ENCODE data around the gene YIPF1.

YIPF1 gene

GRCh38 chr1:53918343-53918742, 28.7 kb upstream of the YIPF1 start:
- Histone ChIP-seq H3K27ac (ENCODE audit: low read length) (no peak overlapping the region), H3K36me3 (replicated peaks; ENCODE audit: insufficient read depth, low read length) (no peaks in the 10 kb centered on the region)

GRCh38 chr1:53913352-53914033, 23.9 kb upstream of the YIPF1 start:
- H3K27ac ChIP-seq (ENCODE audit: low read length): no peak overlapping the region
- no peaks in the 10 kb centered on the region for H3K9me3 ChIP-seq (replicated peaks; ENCODE audit: insufficient read depth, low read length)
- no peaks in the 10 kb centered on the region for H3K27me3 ChIP-seq (replicated peaks; ENCODE audit: insufficient read depth, low read length)
- H3K9me2 ChIP-seq (replicated peaks; ENCODE audit: insufficient read depth, low read length): no peaks in the 10 kb centered on the region
- no peaks in the 10 kb centered on the region for H3K4me1 ChIP-seq (ENCODE audit: low read length)
- no peak overlapping the region for H2AFZ ChIP-seq (ENCODE audit: low read length)
- no peaks in the 10 kb centered on the region for H3K79me2 ChIP-seq (ENCODE audit: low read length)
- DNase-seq: no peak
- H3K9ac ChIP-seq (ENCODE audit: low read length): no peak overlapping the region
- H3F3A ChIP-seq (ENCODE audit: insufficient read depth, low read length): no peaks in the 10 kb centered on the region
- H3K4me2 ChIP-seq (ENCODE audit: low read depth, low read length): no peak overlapping the region
- TF ChIP-seq CTCF (IDR thresholded peaks at IDR 0.05; ENCODE audit: low read length) (no peak), EZH2 (optimal IDR thresholded peaks at IDR 0.05; ENCODE audit: low read depth, low read length) (no peak), EZH2phosphoT487 (IDR thresholded peaks at IDR 0.05; ENCODE audit: low read length) (no peak)
- H3K4me3 ChIP-seq (ENCODE audit: low read length): no peak overlapping the region
- H3K36me3 ChIP-seq (replicated peaks; ENCODE audit: insufficient read depth, low read length): no peaks in the 10 kb centered on the region
- no peaks in the 10 kb centered on the region for H4K20me1 ChIP-seq (ENCODE audit: insufficient read depth, low read length)

More at GRCh38 chr1:53918343-53918742, 28.7 kb upstream of the YIPF1 start:
- Histone ChIP-seq H3K9me2 (replicated peaks; ENCODE audit: insufficient read depth, low read length) (no peaks in the 10 kb centered on the region), H4K20me1 (ENCODE audit: insufficient read depth, low read length) (no peaks in the 10 kb centered on the region), H3K9ac (ENCODE audit: low read length) (no peak overlapping the region), H3K79me2 (ENCODE audit: low read length) (no peaks in the 10 kb centered on the region), H3K9me3 (replicated peaks; ENCODE audit: insufficient read depth, low read length) (no peaks in the 10 kb centered on the region), H3K4me2 (ENCODE audit: low read depth, low read length) (no peak overlapping the region), H3K4me1 (ENCODE audit: low read length) (no peaks in the 10 kb centered on the region), H3K27me3 (replicated peaks; ENCODE audit: insufficient read depth, low read length) (no peaks in the 10 kb centered on the region), H2AFZ (ENCODE audit: low read length) (no peak overlapping the region), H3K4me3 (ENCODE audit: low read length) (no peak overlapping the region), H3F3A (ENCODE audit: insufficient read depth, low read length) (no peaks in the 10 kb centered on the region)
- no peak for DNase-seq
- TF ChIP-seq CTCF (IDR thresholded peaks at IDR 0.05; ENCODE audit: low read length) (no peak), EZH2 (optimal IDR thresholded peaks at IDR 0.05; ENCODE audit: low read depth, low read length) (no peak), EZH2phosphoT487 (IDR thresholded peaks at IDR 0.05; ENCODE audit: low read length) (no peak)

- DNase-seq: no peak
- Histone ChIP-seq H3K27ac (ENCODE audit: low read length) (no peak overlapping the region), H3K4me3 (ENCODE audit: low read length) (no peak overlapping the region), H4K20me1 (ENCODE audit: insufficient read depth, low read length) (no peaks in the 10 kb centered on the region), H3K4me1 (ENCODE audit: low read length) (no peaks in the 10 kb centered on the region), H3K4me2 (ENCODE audit: low read depth, low read length) (no peak overlapping the region), H3K9ac (ENCODE audit: low read length) (no peak overlapping the region), H3K36me3 (replicated peaks; ENCODE audit: insufficient read depth, low read length) (no peaks in the 10 kb centered on the region), H3K9me3 (replicated peaks; ENCODE audit: insufficient read depth, low read length) (no peaks in the 10 kb centered on the region), H2AFZ (ENCODE audit: low read length) (no peak overlapping the region), H3K27me3 (replicated peaks; ENCODE audit: insufficient read depth, low read length) (no peaks in the 10 kb centered on the region), H3F3A (ENCODE audit: insufficient read depth, low read length) (no peaks in the 10 kb centered on the region), H3K9me2 (replicated peaks; ENCODE audit: insufficient read depth, low read length) (no peaks in the 10 kb centered on the region), H3K79me2 (ENCODE audit: low read length) (no peaks in the 10 kb centered on the region)
- TF ChIP-seq EZH2 (optimal IDR thresholded peaks at IDR 0.05; ENCODE audit: low read depth, low read length): no peak
- TF ChIP-seq EZH2phosphoT487 (IDR thresholded peaks at IDR 0.05; ENCODE audit: low read length): no peak
These were observed 21.8 kb upstream of the YIPF1 start for GRCh38 chr1:53911442-53911841.

- Histone ChIP-seq H3K9ac (ENCODE audit: low read length) (no peak overlapping the region), H2AFZ (ENCODE audit: low read length) (no peak overlapping the region), H3K4me2 (ENCODE audit: low read depth, low read length) (no peak overlapping the region), H3K4me3 (ENCODE audit: low read length) (no peak overlapping the region), H4K20me1 (ENCODE audit: insufficient read depth, low read length) (no peaks in the 10 kb centered on the region), H3K4me1 (ENCODE audit: low read length) (no peaks in the 10 kb centered on the region), H3K79me2 (ENCODE audit: low read length) (no peaks in the 10 kb centered on the region), H3K36me3 (replicated peaks; ENCODE audit: insufficient read depth, low read length) (no peaks in the 10 kb centered on the region), H3K27ac (ENCODE audit: low read length) (no peak overlapping the region), H3K9me3 (replicated peaks; ENCODE audit: insufficient read depth, low read length) (no peaks in the 10 kb centered on the region), H3K9me2 (replicated peaks; ENCODE audit: insufficient read depth, low read length) (no peaks in the 10 kb centered on the region), H3F3A (ENCODE audit: insufficient read depth, low read length) (no peaks in the 10 kb centered on the region), H3K27me3 (replicated peaks; ENCODE audit: insufficient read depth, low read length) (no peaks in the 10 kb centered on the region)
- TF ChIP-seq EZH2phosphoT487 (IDR thresholded peaks at IDR 0.05; ENCODE audit: low read length) (no peak), EZH2 (optimal IDR thresholded peaks at IDR 0.05; ENCODE audit: low read depth, low read length) (no peak), CTCF (IDR thresholded peaks at IDR 0.05; ENCODE audit: low read length) (no peak)
- no peak for DNase-seq
These were observed 20.3 kb upstream of the YIPF1 start for GRCh38 chr1:53909946-53910345.
